ENCODE results near the gene SLC4A7. TPM values are rescaled to one million over a fixed set of nuclear protein-coding genes. Genes with fewer than 3 reads are reported as not detected.
"Not testable (repeated sequence)": the region's sequence is repeated elsewhere in the genome, so short reads cannot be mapped to it uniquely, and the experiment has no call there.

The SLC4A7 gene
- total and polyA plus RNA-seq, 4 experiments from 2014 or later: 12.7 to 103 (median 60.9) TPM

DNA sequence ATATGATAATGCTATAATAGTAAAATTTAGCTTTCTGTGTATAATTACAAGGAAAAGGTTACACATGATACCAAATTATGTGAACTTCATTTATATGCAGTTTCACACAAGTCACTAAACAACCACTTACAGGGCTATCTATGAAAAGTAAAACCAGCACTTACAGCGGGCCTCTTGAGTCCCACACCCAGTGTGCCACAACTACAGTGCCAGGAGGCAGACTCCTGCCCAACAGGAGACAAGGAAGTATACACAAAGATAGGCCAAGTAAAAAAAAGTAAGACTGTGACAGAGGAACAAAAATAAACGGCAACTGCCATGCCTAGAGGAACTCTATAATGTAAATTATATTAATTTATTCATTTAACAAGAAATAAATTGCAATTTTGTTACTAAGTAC lies 61.6 kb downstream of the SLC4A7 start:
- Histone ChIP-seq H3K27me3 (ENCODE audit: insufficient read depth, low read length) (no peaks in the 10 kb centered on the region), H3K4me1 (ENCODE audit: insufficient read depth, low read length) (no peaks in the 10 kb centered on the region), H3K27ac (ENCODE audit: low read depth, low read length) (no peak overlapping the region), H3K36me3 (ENCODE audit: insufficient read depth, low read length) (peaks cover 3% of the 10 kb centered on the region), H3K9me3 (ENCODE audit: control insufficient read depth in 1 of 2, low read length in 2 of 2) (no peaks in the 10 kb centered on the region), H3K4me3 (ENCODE audit: low read length in 2 of 2) (no peak overlapping the region)
- Mint-ChIP-seq H3K4me3 (no peak overlapping the region), H3K4me1 (peaks cover 0 to 8% (median 3%) of the 10 kb centered on the region in 4 donors), H3K36me3 (peaks cover 42 to 56% of the 10 kb centered on the region in 2 donors), H3K27ac (peak overlapping the region in 1 of 7 donors; percentile 66), H3K27me3 (no peaks in the 10 kb centered on the region), H3K9me3 (no peaks in the 10 kb centered on the region)
- intact Hi-C loops (cut with micrococcal nuclease): no loop called here
- CTCF ChIA-PET (ENCODE audit: partially characterized antibody): interaction anchor here (1.5 kb wide), 1 partner anchor 258 kb away, joined by 4 read pairs; no protein-coding TSS in a partner anchor
- no peak for DNase-seq
- POLR2A ChIA-PET (ENCODE audit: partially characterized antibody): no interaction called here

DNA sequence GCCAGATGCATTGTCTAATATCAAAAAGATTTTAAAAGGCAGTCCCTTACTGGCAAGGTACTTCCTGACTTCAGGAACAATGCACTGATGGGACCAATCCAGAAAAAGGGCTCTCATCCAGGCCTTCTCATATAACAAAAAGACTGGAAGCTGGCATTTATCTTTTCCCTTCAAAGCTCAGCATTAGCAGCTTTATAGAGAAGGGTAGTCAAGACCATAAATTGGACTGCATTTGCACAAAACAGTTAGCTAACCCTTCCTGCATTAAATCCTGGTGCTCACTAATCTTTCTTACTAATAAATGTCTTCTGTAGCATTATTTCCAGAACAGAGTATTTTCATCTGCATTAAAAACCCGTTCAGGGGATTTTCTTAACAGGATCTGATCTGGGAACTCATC lies 69.0 kb downstream of the SLC4A7 start:
- peak overlapping the region in 3 of 7 donors; percentile 6 to 53 (median 8) for H3K27ac Mint-ChIP-seq
- H3K36me3 ChIP-seq (ENCODE audit: insufficient read depth, low read length): peaks cover 27% of the 10 kb centered on the region
- H3K27me3 Mint-ChIP-seq: no peaks in the 10 kb centered on the region
- no peaks in the 10 kb centered on the region for H3K9me3 Mint-ChIP-seq
- CTCF ChIA-PET (ENCODE audit: partially characterized antibody): interaction anchor here (0.6 to 2.5 kb wide), 2 partner anchors 16 to 52 kb away, joined by 3 to 8 read pairs; no protein-coding TSS in a partner anchor
- intact Hi-C loops (cut with micrococcal nuclease): no loop called here
- no peak overlapping the region for H3K4me3 Mint-ChIP-seq
- no peak for DNase-seq
- no peak overlapping the region for H3K4me3 ChIP-seq (ENCODE audit: low read length in 2 of 2)
- H3K4me1 ChIP-seq (ENCODE audit: insufficient read depth, low read length): no peaks in the 10 kb centered on the region
- H3K36me3 Mint-ChIP-seq: peaks cover 44 to 67% of the 10 kb centered on the region in 2 donors
- no peak overlapping the region for H3K27ac ChIP-seq (ENCODE audit: low read depth, low read length)
- POLR2A ChIA-PET (ENCODE audit: partially characterized antibody): no interaction called here
- no peaks in the 10 kb centered on the region for H3K9me3 ChIP-seq (ENCODE audit: control insufficient read depth in 1 of 2, low read length in 2 of 2)
- H3K4me1 Mint-ChIP-seq: peaks cover 14 to 16% (median 15%) of the 10 kb centered on the region in 4 donors
- H3K27me3 ChIP-seq (ENCODE audit: insufficient read depth, low read length): no peaks in the 10 kb centered on the region

DNA sequence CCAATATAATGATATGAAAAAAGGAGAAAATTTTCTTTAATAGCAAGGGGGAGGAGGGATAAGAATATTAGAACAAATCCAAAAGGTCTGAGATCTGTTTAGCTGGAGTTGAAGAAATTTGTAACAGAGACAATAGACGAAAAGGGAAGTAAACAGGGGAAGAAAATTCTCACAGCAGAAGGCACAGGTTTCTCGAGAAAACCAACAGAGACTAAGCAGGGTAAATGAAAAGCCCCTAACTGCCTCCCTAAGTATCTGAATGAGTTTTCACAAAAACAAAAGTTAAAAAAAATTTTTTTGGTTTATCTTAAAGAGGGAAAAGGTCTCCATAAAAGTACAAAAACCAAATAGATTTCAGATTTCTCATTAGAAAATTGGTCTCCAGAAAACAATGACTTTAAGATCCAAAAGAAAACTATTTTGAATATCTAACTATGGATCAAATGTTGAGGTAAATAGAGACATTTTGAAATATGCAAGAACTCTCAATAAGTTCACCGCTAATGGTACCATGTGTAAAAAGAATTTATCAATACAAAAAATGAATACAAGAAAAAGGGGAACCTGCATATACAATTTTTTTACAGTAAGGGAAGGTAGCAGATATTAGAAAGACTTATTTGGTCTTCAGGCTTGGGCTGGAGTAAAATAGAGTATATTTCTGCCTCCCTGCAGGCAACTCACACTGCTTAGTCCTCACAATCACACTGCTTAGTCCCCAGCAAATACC lies 91.1 kb downstream of the SLC4A7 start:
- H3K27ac ChIP-seq (ENCODE audit: low read depth, low read length): no peak overlapping the region
- no peak for DNase-seq
- no peak overlapping the region for H3K4me3 ChIP-seq (ENCODE audit: low read length in 2 of 2)
- no peaks in the 10 kb centered on the region for H3K9me3 ChIP-seq (ENCODE audit: control insufficient read depth in 1 of 2, low read length in 2 of 2)
- ChIA-PET POLR2A (ENCODE audit: partially characterized antibody) (no interaction called here), CTCF (ENCODE audit: partially characterized antibody) (no interaction called here)
- H3K4me1 ChIP-seq (ENCODE audit: insufficient read depth, low read length): no peaks in the 10 kb centered on the region
- H3K36me3 ChIP-seq (ENCODE audit: insufficient read depth, low read length): peaks cover 20% of the 10 kb centered on the region
- Mint-ChIP-seq H3K4me1 (peaks cover 6 to 10% (median 8%) of the 10 kb centered on the region in 4 donors), H3K27me3 (no peaks in the 10 kb centered on the region), H3K27ac (peak overlapping the region in 3 of 7 donors; percentile 17 to 35 (median 27)), H3K4me3 (no peak overlapping the region), H3K36me3 (peaks cover 52 to 58% of the 10 kb centered on the region in 2 donors), H3K9me3 (no peaks in the 10 kb centered on the region)
- intact Hi-C loops (cut with micrococcal nuclease): loop anchor here (5.0 kb wide), 1 partner anchor 34 kb away; no protein-coding TSS in a partner anchor
- no peaks in the 10 kb centered on the region for H3K27me3 ChIP-seq (ENCODE audit: insufficient read depth, low read length)

DNA sequence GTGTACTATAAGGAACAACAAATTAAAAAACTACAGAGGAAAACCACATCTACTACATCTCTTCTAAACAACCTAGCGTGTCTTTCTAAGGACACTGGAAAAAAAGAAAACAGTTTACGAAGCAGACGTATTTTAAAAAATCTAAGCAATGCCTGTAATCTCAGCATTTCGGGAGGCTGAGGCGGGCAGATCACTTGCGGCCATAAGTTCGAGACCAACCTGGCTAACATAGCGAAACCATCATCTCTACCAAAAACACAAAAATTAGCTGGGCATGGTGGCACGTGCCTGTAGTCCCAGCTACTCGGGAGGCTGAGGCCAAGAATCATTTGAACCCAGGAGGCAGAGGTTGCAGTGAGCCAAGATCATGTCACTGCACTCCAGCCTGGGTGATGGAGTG lies 91.8 kb downstream of the SLC4A7 start:
- intact Hi-C loops (cut with micrococcal nuclease): loop anchor here (5.0 kb wide), 1 partner anchor 35 kb away; no protein-coding TSS in a partner anchor
- H3K9me3 ChIP-seq (ENCODE audit: control insufficient read depth in 1 of 2, low read length in 2 of 2); CTCF ChIA-PET (ENCODE audit: partially characterized antibody); H3K4me1 ChIP-seq (ENCODE audit: insufficient read depth, low read length); H3K27me3 ChIP-seq (ENCODE audit: insufficient read depth, low read length); H3K9me3 Mint-ChIP-seq; H3K27ac ChIP-seq (ENCODE audit: low read depth, low read length); DNase-seq; H3K27me3 Mint-ChIP-seq; POLR2A ChIA-PET (ENCODE audit: partially characterized antibody); H3K4me3 ChIP-seq (ENCODE audit: low read length in 2 of 2); H3K4me3 Mint-ChIP-seq: not testable (repeated sequence)
- peaks cover 48 to 55% of the 10 kb centered on the region in 2 donors for H3K36me3 Mint-ChIP-seq
- peaks cover 13% of the 10 kb centered on the region for H3K36me3 ChIP-seq (ENCODE audit: insufficient read depth, low read length)
- H3K27ac Mint-ChIP-seq: peak overlapping the region in 3 of 7 donors; percentile 62 to 81 (median 81)
- H3K4me1 Mint-ChIP-seq: peaks cover 6 to 10% (median 8%) of the 10 kb centered on the region in 4 donors

DNA sequence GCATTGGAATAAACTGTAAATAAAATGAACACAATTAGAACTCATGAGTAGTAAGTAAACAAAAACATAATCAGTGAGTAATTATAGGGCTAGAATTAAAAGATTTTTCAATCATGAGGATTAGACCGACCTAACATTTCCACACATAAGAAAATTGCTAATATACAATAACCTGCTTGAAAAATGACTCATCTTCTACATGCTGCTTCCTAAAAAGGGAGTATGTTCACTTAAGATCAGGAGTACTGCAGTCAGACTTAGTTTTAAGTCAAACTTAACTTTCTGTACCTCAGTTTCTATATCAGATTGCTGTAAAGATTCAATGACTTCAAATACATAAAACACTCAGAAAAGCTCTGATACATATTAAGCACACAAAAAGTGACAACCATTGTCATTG lies 92.4 kb downstream of the SLC4A7 start:
- Histone ChIP-seq H3K27ac (ENCODE audit: low read depth, low read length) (no peak overlapping the region), H3K36me3 (ENCODE audit: insufficient read depth, low read length) (peaks cover 13% of the 10 kb centered on the region), H3K27me3 (ENCODE audit: insufficient read depth, low read length) (no peaks in the 10 kb centered on the region), H3K4me3 (ENCODE audit: low read length in 2 of 2) (no peak overlapping the region), H3K9me3 (ENCODE audit: control insufficient read depth in 1 of 2, low read length in 2 of 2) (no peaks in the 10 kb centered on the region), H3K4me1 (ENCODE audit: insufficient read depth, low read length) (no peaks in the 10 kb centered on the region)
- H3K27ac Mint-ChIP-seq: peak overlapping the region in 1 of 7 donors; percentile 81
- DNase-seq: no peak
- H3K36me3 Mint-ChIP-seq: peaks cover 43 to 58% of the 10 kb centered on the region in 2 donors
- intact Hi-C loops (cut with micrococcal nuclease): loop anchor here (5.0 kb wide), 1 partner anchor 36 kb away; no protein-coding TSS in a partner anchor
- POLR2A ChIA-PET (ENCODE audit: partially characterized antibody): no interaction called here
- no peaks in the 10 kb centered on the region for H3K9me3 Mint-ChIP-seq
- H3K4me3 Mint-ChIP-seq: no peak overlapping the region
- H3K27me3 Mint-ChIP-seq: no peaks in the 10 kb centered on the region
- CTCF ChIA-PET (ENCODE audit: partially characterized antibody): no interaction called here
- peaks cover 6 to 10% (median 8%) of the 10 kb centered on the region in 4 donors for H3K4me1 Mint-ChIP-seq

DNA sequence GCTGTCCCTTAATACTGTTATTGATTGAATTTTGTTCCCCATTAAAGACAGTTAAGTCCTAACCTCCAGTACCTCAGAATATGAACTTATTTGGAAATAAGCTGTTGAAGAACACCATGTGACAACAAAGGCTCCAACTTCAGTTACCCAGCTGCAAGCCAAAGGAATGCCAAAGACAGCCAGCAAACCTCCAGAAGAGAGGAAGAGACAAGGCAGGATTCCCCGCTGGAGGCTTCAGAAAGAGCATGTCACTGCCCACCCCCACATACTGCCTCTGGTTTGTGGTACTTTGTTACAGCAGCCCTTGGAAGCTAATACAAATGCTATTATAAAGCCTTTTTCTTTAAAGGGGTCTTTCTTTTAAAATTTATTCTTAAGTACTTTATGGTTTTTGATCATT lies 96.6 kb downstream of the SLC4A7 start:
- intact Hi-C loops (cut with micrococcal nuclease): no loop called here
- Histone ChIP-seq H3K9me3 (ENCODE audit: control insufficient read depth in 1 of 2, low read length in 2 of 2) (no peaks in the 10 kb centered on the region), H3K27ac (ENCODE audit: low read depth, low read length) (no peak overlapping the region), H3K4me3 (ENCODE audit: low read length in 2 of 2) (no peak overlapping the region), H3K36me3 (ENCODE audit: insufficient read depth, low read length) (peaks cover 20% of the 10 kb centered on the region), H3K4me1 (ENCODE audit: insufficient read depth, low read length) (no peaks in the 10 kb centered on the region), H3K27me3 (ENCODE audit: insufficient read depth, low read length) (no peaks in the 10 kb centered on the region)
- POLR2A ChIA-PET (ENCODE audit: partially characterized antibody): no interaction called here
- no peaks in the 10 kb centered on the region for H3K9me3 Mint-ChIP-seq
- peaks cover 4 to 6% (median 5%) of the 10 kb centered on the region in 4 donors for H3K4me1 Mint-ChIP-seq
- peak overlapping the region in 4 of 7 donors; percentile 34 to 65 (median 60) for H3K27ac Mint-ChIP-seq
- H3K4me3 Mint-ChIP-seq: no peak overlapping the region
- peaks cover 43 to 64% of the 10 kb centered on the region in 2 donors for H3K36me3 Mint-ChIP-seq
- no peaks in the 10 kb centered on the region for H3K27me3 Mint-ChIP-seq
- CTCF ChIA-PET (ENCODE audit: partially characterized antibody): interaction anchor here (0.9 to 1.1 kb wide), 2 partner anchors 9 to 80 kb away, joined by 3 read pairs; no protein-coding TSS in a partner anchor
- no peak for DNase-seq

DNA sequence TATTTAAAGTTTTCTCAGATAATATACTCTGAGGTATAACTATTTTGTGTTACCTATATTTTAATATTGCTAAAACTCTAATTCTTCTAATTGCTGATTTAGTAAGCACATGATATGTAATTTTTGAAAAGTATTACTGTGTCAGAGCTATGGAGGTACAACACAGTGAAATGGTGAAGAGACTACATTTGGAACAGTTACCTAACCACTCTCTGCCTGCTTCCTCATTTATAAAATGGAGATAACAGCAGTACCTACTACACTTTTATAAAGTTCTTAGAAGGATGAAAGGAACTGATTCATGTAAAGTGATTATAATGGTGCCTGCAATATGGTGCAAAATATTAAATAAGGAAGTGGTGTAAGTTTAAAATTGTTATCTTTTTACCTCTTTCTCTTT lies 98.7 kb downstream of the SLC4A7 start:
- Mint-ChIP-seq H3K36me3 (peaks cover 31 to 60% of the 10 kb centered on the region in 2 donors), H3K27ac (peak overlapping the region in 3 of 7 donors; percentile 19 to 81 (median 43)), H3K4me1 (peaks cover 0 to 2% (median 0%) of the 10 kb centered on the region in 4 donors), H3K4me3 (no peak overlapping the region), H3K9me3 (no peaks in the 10 kb centered on the region), H3K27me3 (no peaks in the 10 kb centered on the region)
- no peaks in the 10 kb centered on the region for H3K4me1 ChIP-seq (ENCODE audit: insufficient read depth, low read length)
- no peak for DNase-seq
- ChIA-PET CTCF (ENCODE audit: partially characterized antibody) (no interaction called here), POLR2A (ENCODE audit: partially characterized antibody) (no interaction called here)
- H3K27me3 ChIP-seq (ENCODE audit: insufficient read depth, low read length): no peaks in the 10 kb centered on the region
- H3K36me3 ChIP-seq (ENCODE audit: insufficient read depth, low read length): peaks cover 19% of the 10 kb centered on the region
- intact Hi-C loops (cut with micrococcal nuclease): no loop called here
- H3K9me3 ChIP-seq (ENCODE audit: control insufficient read depth in 1 of 2, low read length in 2 of 2): no peaks in the 10 kb centered on the region
- H3K27ac ChIP-seq (ENCODE audit: low read depth, low read length): no peak overlapping the region
- H3K4me3 ChIP-seq (ENCODE audit: low read length in 2 of 2): no peak overlapping the region
